PFSK-1 (cell line): Measurements from ENCODE around the gene RAD23B.

Experiments used
- FOXP2 ChIP-seq: optimal IDR thresholded peaks from 2 replicates; pipeline ENCODE3; 2011; ENCODE audit warnings: borderline replicate concordance, control low read depth, inconsistent platforms; ENCODE audit not compliant: insufficient read depth; ENCODE audit errors: extremely low read length, extremely low read depth
- POLR2AphosphoS5 ChIP-seq: IDR thresholded peaks from 2 replicates; pipeline ENCODE4 v1.6.1; 2012; ENCODE audit warnings: low read depth, mild to moderate bottlenecking, control low read depth, low read length, moderate library complexity
- REST ChIP-seq, 2 experiments: IDR thresholded peaks; 2 replicates each; pipeline versions ENCODE4 v1.6.1 to v1.8.0; 2011 to 2012; ENCODE audit warnings: low read depth in 2 of 2, low read length in 2 of 2, control low read depth in 1 of 2, inconsistent platforms in 1 of 2, mild to moderate bottlenecking in 1 of 2, moderate library complexity in 1 of 2; ENCODE audit not compliant: insufficient read depth in 1 of 2
- SIN3A ChIP-seq: IDR thresholded peaks from 2 replicates; pipeline ENCODE4 v1.6.1; 2012; ENCODE audit warnings: mild to moderate bottlenecking, low read length, moderate library complexity, borderline replicate concordance; ENCODE audit not compliant: insufficient read depth
- TAF1 ChIP-seq: IDR thresholded peaks from 2 replicates; pipeline ENCODE4 v1.6.1; 2012; ENCODE audit warnings: low read length, control low read depth, borderline replicate concordance; ENCODE audit not compliant: insufficient read depth

GRCh38 chr9:107251756-107252322, 31.2 kb upstream of the RAD23B start:
- no peak for TF ChIP-seq POLR2AphosphoS5
- TF ChIP-seq REST (IDR thresholded peaks at IDR 0.05; ENCODE audit: insufficient read depth in 1 of 2, low read depth in 2 of 2, low read length in 2 of 2): no peak
- TF ChIP-seq SIN3A: no peak
- TF ChIP-seq TAF1: no peak
- TF ChIP-seq FOXP2: no peak
